Measurements from ENCODE around the gene PDXP. TPM values are rescaled to one million over a fixed set of nuclear protein-coding genes. Genes with fewer than 3 reads are reported as not detected.

PDXP gene
- total and polyA plus RNA-seq, 2 of the 13 experiments (the other 11 are each of a cell fraction or from before 2014, with no cell fraction given) = 58.2 to 70.6 TPM

DNA sequence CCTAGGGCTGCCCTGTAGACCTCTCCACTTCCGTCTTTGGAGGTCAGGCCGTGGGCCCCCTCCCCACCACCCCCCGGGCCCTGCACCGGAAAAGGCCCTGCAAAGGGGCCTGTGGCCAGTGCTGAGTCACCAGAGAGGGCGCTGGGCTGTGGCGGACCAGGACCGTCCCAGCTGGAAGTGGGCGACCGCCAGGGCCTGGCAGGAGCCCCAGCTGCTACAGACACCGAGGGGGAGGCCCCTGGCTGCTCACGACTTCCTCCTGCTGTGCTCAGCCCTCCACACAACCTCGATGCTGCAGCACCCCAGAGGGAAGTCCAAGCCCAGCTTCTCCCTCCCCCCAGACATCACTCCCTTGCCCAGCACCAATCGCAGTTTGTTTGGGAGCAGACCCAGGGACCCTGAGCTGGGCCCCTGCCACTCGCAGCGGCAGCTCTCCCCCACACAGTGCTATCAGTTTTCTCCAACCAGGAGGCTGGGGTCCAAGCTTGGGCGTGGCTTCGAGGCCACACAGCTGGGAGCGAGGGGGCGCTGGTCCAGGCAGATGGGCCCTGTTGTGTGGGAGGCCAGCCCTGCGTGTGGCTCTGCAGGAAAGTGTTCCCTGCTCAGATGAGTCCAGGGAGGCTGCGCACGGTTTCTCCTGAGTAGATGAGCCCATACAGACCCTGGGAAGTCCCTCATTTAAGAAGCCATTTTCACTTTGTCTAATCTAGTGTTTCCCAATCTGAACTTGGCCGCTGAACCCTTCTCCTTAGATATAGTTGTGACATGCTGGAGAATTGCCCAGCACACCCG, 24.7 kb upstream of the PDXP start (continued):
- TF ChIP-seq CHD4 (IDR thresholded peaks at IDR 0.05; ENCODE audit: borderline replicate concordance, low read length) (no peak), ZNF883 (CRISPR knock-in tag; IDR thresholded peaks at IDR 0.05; ENCODE audit: not compliant biosample characterization) (no peak), ZKSCAN5 (CRISPR knock-in tag; IDR thresholded peaks at IDR 0.05) (no peak), KLF16 (CRISPR knock-in tag; IDR thresholded peaks at IDR 0.05) (peak in 1 of 2 experiments; percentile 54; a peak in 1 of 4 replicates), ZNF510 (CRISPR knock-in tag; IDR thresholded peaks at IDR 0.05; ENCODE audit: low read depth) (0 out of 2 replicates have a peak, but pooled peaks have one; percentile 87), ZNF24 (IDR thresholded peaks at IDR 0.05) (no peak), ZNF766 (CRISPR knock-in tag; IDR thresholded peaks at IDR 0.05; ENCODE audit: borderline replicate concordance) (0 out of 2 replicates have a peak, but pooled peaks have one; percentile 7)
- TF ChIP-seq, protein P1, sequence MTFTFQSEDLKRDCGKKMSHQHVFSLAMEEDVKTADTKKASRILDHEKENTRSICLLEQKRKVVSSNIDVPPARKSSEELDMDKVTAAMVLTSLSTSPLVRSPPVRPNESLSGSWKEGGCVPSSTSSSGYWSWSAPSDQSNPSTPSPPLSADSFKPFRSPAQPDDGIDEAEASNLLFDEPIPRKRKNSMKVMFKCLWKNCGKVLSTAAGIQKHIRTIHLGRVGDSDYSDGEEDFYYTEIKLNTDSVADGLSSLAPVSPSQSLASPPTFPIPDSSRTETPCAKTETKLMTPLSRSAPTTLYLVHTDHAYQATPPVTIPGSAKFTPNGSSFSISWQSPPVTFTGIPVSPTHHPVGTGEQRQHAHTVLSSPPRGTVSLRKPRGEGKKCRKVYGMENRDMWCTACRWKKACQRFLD (CRISPR knock-in tag; IDR thresholded peaks at IDR 0.05; ENCODE audit: borderline replicate concordance) = no peak
- TF ChIP-seq, protein P2, sequence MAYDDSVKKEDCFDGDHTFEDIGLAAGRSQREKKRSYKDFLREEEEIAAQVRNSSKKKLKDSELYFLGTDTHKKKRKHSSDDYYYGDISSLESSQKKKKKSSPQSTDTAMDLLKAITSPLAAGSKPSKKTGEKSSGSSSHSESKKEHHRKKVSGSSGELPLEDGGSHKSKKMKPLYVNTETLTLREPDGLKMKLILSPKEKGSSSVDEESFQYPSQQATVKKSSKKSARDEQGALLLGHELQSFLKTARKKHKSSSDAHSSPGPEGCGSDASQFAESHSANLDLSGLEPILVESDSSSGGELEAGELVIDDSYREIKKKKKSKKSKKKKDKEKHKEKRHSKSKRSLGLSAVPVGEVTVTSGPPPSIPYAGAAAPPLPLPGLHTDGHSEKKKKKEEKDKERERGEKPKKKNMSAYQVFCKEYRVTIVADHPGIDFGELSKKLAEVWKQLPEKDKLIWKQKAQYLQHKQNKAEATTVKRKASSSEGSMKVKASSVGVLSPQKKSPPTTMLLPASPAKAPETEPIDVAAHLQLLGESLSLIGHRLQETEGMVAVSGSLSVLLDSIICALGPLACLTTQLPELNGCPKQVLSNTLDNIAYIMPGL (CRISPR knock-in tag; IDR thresholded peaks at IDR 0.05; ENCODE audit: borderline replicate concordance in 1 of 2, low read depth in 1 of 2) = peak; percentile 59 to 62
- TF ChIP-seq, protein P3, sequence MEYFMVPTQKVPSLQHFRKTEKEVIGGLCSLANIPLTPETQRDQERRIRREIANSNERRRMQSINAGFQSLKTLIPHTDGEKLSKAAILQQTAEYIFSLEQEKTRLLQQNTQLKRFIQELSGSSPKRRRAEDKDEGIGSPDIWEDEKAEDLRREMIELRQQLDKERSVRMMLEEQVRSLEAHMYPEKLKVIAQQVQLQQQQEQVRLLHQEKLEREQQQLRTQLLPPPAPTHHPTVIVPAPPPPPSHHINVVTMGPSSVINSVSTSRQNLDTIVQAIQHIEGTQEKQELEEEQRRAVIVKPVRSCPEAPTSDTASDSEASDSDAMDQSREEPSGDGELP (IDR thresholded peaks at IDR 0.05; ENCODE audit: borderline replicate concordance, low read depth) = peak; percentile 90
- TF ChIP-seq, protein P4, sequence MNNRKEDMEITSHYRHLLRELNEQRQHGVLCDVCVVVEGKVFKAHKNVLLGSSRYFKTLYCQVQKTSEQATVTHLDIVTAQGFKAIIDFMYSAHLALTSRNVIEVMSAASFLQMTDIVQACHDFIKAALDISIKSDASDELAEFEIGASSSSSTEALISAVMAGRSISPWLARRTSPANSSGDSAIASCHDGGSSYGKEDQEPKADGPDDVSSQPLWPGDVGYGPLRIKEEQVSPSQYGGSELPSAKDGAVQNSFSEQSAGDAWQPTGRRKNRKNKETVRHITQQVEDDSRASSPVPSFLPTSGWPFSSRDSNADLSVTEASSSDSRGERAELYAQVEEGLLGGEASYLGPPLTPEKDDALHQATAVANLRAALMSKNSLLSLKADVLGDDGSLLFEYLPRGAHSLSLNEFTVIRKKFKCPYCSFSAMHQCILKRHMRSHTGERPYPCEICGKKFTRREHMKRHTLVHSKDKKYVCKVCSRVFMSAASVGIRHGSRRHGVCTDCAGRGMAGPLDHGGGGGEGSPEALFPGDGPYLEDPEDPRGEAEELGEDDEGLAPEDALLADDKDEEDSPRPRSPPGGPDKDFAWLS (CRISPR knock-in tag; IDR thresholded peaks at IDR 0.05; ENCODE audit: borderline replicate concordance) = no peak
- TF ChIP-seq, protein P5, sequence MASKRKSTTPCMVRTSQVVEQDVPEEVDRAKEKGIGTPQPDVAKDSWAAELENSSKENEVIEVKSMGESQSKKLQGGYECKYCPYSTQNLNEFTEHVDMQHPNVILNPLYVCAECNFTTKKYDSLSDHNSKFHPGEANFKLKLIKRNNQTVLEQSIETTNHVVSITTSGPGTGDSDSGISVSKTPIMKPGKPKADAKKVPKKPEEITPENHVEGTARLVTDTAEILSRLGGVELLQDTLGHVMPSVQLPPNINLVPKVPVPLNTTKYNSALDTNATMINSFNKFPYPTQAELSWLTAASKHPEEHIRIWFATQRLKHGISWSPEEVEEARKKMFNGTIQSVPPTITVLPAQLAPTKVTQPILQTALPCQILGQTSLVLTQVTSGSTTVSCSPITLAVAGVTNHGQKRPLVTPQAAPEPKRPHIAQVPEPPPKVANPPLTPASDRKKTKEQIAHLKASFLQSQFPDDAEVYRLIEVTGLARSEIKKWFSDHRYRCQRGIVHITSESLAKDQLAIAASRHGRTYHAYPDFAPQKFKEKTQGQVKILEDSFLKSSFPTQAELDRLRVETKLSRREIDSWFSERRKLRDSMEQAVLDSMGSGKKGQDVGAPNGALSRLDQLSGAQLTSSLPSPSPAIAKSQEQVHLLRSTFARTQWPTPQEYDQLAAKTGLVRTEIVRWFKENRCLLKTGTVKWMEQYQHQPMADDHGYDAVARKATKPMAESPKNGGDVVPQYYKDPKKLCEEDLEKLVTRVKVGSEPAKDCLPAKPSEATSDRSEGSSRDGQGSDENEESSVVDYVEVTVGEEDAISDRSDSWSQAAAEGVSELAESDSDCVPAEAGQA (IDR thresholded peaks at IDR 0.05; ENCODE audit: low read depth) = 0 out of 2 replicates have a peak, but pooled peaks have one; percentile 53
- TF ChIP-seq, protein P5 (CRISPR knock-in tag; IDR thresholded peaks at IDR 0.05; ENCODE audit: borderline replicate concordance) = no peak
- TF ChIP-seq, protein P6, sequence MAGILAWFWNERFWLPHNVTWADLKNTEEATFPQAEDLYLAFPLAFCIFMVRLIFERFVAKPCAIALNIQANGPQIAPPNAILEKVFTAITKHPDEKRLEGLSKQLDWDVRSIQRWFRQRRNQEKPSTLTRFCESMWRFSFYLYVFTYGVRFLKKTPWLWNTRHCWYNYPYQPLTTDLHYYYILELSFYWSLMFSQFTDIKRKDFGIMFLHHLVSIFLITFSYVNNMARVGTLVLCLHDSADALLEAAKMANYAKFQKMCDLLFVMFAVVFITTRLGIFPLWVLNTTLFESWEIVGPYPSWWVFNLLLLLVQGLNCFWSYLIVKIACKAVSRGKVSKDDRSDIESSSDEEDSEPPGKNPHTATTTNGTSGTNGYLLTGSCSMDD (CRISPR knock-in tag; IDR thresholded peaks at IDR 0.05) = no peak

Data from HepG2 (cell line).